Measurements from ENCODE around the gene HES5. TPM values are rescaled to one million over a fixed set of nuclear protein-coding genes. Genes with fewer than 3 reads are reported as not detected.

HES5 gene
- total RNA-seq, 1 donor from 2014 or later: not detected

DNA sequence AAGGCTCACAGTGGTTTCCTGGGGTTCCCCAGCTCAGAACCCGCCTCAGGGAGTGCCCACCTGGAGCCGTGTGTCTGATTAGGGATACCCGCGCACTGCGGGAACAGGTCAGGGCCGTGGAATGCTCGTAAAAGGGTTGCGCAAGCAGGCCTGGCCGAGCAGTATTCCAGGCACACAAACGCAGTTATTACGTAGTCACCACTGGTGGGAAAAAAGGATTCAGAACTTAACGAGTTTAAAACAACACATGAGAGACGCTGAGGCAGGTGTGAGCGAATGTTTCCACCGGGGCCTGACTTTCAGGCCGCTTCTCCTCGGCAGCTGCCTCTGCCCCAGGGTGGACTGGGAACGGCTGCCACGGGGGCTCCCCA lies 35.8 kb downstream of the HES5 start:
- Mint-ChIP-seq H3K27ac (ENCODE audit: unreplicated experiment) (no peak overlapping the region), H3K4me1 (ENCODE audit: unreplicated experiment) (no peaks in the 10 kb centered on the region), H3K4me3 (ENCODE audit: unreplicated experiment) (no peak overlapping the region), H3K27me3 (ENCODE audit: unreplicated experiment) (peaks cover 14% of the 10 kb centered on the region), H3K36me3 (ENCODE audit: low read depth, unreplicated experiment) (no peaks in the 10 kb centered on the region), H3K9me3 (ENCODE audit: unreplicated experiment) (no peaks in the 10 kb centered on the region)
- no peak for TF ChIP-seq CTCF (IDR thresholded peaks at IDR 0.05; ENCODE audit: unreplicated experiment)
- DNase-seq (ENCODE audit: low spot score): no peak

DNA sequence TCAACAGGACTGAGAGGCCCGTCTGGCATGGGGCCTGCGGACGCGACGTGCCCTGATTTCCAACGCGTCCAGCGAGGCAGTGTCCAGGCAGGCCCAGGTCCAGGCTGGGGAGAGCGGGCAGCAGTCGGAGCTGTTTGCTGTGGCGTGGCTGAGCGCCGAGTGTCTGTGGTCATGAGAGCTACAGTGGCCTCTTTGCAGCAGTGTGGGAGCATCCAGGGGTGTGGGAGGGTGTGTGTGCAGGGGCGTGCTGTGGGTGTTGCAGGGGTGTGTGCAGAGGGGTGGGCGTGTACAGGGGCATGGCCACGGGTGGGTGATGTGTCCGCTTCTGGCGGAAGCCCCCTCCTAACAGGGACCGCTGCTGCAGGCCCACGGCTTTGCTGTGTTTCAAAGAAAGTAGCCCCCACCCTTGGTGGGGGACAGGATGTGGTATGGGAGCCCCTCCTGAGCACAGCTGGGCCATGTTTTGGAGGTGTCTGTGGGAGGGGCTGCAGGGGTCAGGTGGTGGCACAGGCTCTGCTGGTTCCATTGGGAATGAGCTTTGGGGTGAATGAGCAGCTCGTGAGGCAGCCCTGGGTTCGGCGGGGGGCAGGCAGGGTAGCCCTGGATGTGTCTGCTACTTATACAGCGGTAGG lies 36.3 kb downstream of the HES5 start:
- Mint-ChIP-seq H3K4me1 (ENCODE audit: unreplicated experiment) (no peaks in the 10 kb centered on the region), H3K27ac (ENCODE audit: unreplicated experiment) (no peak overlapping the region), H3K9me3 (ENCODE audit: unreplicated experiment) (no peaks in the 10 kb centered on the region), H3K36me3 (ENCODE audit: low read depth, unreplicated experiment) (no peaks in the 10 kb centered on the region), H3K27me3 (ENCODE audit: unreplicated experiment) (peaks cover 14% of the 10 kb centered on the region), H3K4me3 (ENCODE audit: unreplicated experiment) (no peak overlapping the region)
- TF ChIP-seq CTCF (IDR thresholded peaks at IDR 0.05; ENCODE audit: unreplicated experiment): no peak
- no peak for DNase-seq (ENCODE audit: low spot score)

DNA sequence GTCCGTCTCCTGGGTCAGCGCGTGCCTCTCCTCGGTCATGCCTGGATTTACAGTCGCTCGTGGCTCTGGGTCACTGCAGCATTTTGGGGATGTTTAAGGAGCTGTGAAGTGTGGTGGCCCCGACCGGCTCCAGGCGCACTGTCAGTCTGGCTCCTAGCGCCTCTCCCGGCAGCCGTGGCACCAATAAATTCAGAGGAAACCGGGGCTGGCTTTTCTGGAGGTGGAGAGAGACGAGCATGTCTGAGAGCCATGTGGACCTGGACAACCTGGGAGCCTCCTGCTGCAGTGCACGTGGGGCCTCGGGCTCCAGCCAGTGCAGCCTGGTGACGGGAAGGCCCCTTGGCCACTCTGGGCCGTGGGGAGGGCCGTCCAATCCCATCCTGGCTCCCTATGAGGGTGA lies 36.8 kb downstream of the HES5 start:
- Mint-ChIP-seq H3K4me1 (ENCODE audit: unreplicated experiment) (no peaks in the 10 kb centered on the region), H3K27me3 (ENCODE audit: unreplicated experiment) (peaks cover 14% of the 10 kb centered on the region), H3K4me3 (ENCODE audit: unreplicated experiment) (no peak overlapping the region), H3K36me3 (ENCODE audit: low read depth, unreplicated experiment) (no peaks in the 10 kb centered on the region), H3K9me3 (ENCODE audit: unreplicated experiment) (no peaks in the 10 kb centered on the region), H3K27ac (ENCODE audit: unreplicated experiment) (no peak overlapping the region)
- no peak for DNase-seq (ENCODE audit: low spot score)
- TF ChIP-seq CTCF (IDR thresholded peaks at IDR 0.05; ENCODE audit: unreplicated experiment): no peak

GRCh38 chr1:2492091-2492490 lies 38.0 kb downstream of the HES5 start:
- no peaks in the 10 kb centered on the region for H3K4me1 Mint-ChIP-seq (ENCODE audit: unreplicated experiment)
- no peak overlapping the region for H3K4me3 Mint-ChIP-seq (ENCODE audit: unreplicated experiment)
- peaks cover 14% of the 10 kb centered on the region for H3K27me3 Mint-ChIP-seq (ENCODE audit: unreplicated experiment)
- H3K9me3 Mint-ChIP-seq (ENCODE audit: unreplicated experiment): no peaks in the 10 kb centered on the region
- no peak for TF ChIP-seq CTCF (IDR thresholded peaks at IDR 0.05; ENCODE audit: unreplicated experiment)
- DNase-seq (ENCODE audit: low spot score): no peak
- no peak overlapping the region for H3K27ac Mint-ChIP-seq (ENCODE audit: unreplicated experiment)
- no peaks in the 10 kb centered on the region for H3K36me3 Mint-ChIP-seq (ENCODE audit: low read depth, unreplicated experiment)

GRCh38 chr1:2489615-2490014 lies 40.4 kb downstream of the HES5 start:
- Mint-ChIP-seq H3K27me3 (ENCODE audit: unreplicated experiment) (peaks cover 14% of the 10 kb centered on the region), H3K9me3 (ENCODE audit: unreplicated experiment) (no peaks in the 10 kb centered on the region), H3K4me3 (ENCODE audit: unreplicated experiment) (no peak overlapping the region), H3K36me3 (ENCODE audit: low read depth, unreplicated experiment) (no peaks in the 10 kb centered on the region), H3K27ac (ENCODE audit: unreplicated experiment) (no peak overlapping the region), H3K4me1 (ENCODE audit: unreplicated experiment) (no peaks in the 10 kb centered on the region)
- DNase-seq (ENCODE audit: low spot score): no peak
- no peak for TF ChIP-seq CTCF (IDR thresholded peaks at IDR 0.05; ENCODE audit: unreplicated experiment)

Data from endothelial cell (in vitro differentiated cells).